Sciatic nerve (tissue), 2 donors: ENCODE results near the gene GPSM3. TPM values are rescaled to one million over a fixed set of nuclear protein-coding genes. Genes with fewer than 3 reads are reported as not detected.
A peak's percentile ranks its signal among the peaks of the same experiment; 100 is the strongest.
"Not testable (repeated sequence)": the region's sequence is repeated elsewhere in the genome, so short reads cannot be mapped to it uniquely, and the experiment has no call there.

Experiments used
- ATAC-seq: fragments of 200-7000 bp; cut with Tn5 transposase; one replicate; pipeline ENCODE4 v1.9.1; 2020; ENCODE audit warnings: mild to moderate bottlenecking, moderate library complexity
- DNase-seq: peaks from one replicate; pipeline ENCODE4 v3.0.0-alpha.2; 2020; ENCODE audit warnings: low spot score
- intact Hi-C: fragments of 100-400 bp; cut with DNase I; formaldehyde crosslinking; loops from one replicate; pipeline ENCODE4 v1.14.2; 2022
- total RNA-seq: library from RNA; stranded (reverse); fragmentation: NEBNext Ultra II Directional; extraction: Animal tissue kit (Norgen Biotek cat#: 25700); gene quantifications from one replicate; pipeline ENCODE4 v1.2.1, GENCODE V29; 2021
- donor health status: DM: no; HTN: no; CAD: no.
- donor health status: DM: no; HTN: no; CAD: no.

GPSM3 gene
- total RNA-seq, 1 donor from 2014 or later: 20.5 TPM

- intact Hi-C loops: no loop called here
- peak; percentile 1 for ATAC-seq
- DNase-seq: no peak
Observed at GRCh38 chr6:32189742-32190053, 2.7 kb downstream of the GPSM3 start.

DNA sequence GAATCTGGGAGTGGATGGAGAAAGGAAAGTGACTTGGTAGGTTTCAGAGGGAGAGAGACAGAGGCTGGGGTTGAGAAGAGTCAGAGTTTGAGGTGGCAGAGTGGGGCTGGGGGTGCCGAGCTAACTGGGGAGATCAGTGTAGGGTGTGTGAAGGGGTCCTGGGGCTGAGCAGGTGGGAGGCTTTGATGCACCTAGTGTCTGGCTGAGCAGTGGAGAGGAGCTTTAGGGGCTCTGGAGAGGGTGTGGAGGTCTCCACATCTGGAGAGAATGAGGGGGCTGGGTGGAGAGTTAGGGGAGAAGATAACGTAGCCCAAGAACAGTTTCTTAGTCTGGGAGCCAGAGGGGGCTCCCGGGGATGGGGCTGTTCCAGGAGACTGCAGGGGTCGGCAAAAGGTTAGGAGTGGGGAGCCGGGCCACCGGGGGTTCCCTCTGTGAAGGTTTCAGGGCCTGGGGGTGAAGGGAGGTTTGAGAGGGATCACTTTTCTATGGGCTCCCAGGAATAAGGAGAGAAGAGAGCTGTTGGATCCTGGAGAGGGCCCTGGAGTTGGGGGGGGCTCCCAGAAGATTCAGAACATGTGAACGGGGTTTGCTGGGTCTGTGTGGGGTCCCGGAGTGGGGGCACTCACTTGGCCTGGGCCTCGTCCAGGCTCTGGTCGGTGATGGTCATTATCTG lies 3.2 kb downstream of the GPSM3 start:
- intact Hi-C loops: no loop called here
- ATAC-seq: no peak
- DNase-seq: no peak

DNA sequence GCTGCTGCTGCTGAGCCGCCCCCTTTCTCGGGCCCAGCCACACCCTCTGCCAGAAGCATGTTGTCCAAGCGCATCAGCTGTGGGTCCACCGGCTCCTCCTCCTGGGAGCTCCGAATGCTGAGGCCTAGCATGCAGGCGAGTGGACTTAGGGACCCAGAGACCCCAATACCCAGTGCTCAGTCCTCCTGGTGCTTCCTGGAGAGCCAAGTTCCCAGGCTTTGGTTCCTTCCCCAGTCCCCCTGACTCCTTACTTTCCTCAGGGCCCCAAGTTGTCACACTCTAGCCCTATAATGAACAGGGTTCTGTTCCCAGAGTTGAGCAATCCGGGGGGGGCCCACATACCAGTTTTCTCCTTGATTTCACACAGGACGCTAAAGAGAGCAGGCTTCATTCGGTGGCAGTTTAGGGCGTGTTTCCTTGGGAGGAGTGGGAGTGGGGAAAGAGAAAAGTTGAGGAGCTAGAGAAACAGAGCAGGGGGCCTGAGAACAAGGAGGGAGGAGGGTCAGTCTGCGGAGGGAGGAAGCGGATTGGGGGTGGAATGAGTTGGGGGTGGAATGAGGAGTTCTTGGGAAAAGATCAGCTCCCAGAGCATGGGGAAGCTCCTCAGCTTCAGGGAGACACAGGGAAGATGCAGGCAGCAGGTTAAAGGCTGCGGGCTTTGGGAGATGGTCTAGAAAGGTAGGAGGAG lies 3.9 kb downstream of the GPSM3 start:
- intact Hi-C loops: no loop called here
- no peak for ATAC-seq
- no peak for DNase-seq

DNA sequence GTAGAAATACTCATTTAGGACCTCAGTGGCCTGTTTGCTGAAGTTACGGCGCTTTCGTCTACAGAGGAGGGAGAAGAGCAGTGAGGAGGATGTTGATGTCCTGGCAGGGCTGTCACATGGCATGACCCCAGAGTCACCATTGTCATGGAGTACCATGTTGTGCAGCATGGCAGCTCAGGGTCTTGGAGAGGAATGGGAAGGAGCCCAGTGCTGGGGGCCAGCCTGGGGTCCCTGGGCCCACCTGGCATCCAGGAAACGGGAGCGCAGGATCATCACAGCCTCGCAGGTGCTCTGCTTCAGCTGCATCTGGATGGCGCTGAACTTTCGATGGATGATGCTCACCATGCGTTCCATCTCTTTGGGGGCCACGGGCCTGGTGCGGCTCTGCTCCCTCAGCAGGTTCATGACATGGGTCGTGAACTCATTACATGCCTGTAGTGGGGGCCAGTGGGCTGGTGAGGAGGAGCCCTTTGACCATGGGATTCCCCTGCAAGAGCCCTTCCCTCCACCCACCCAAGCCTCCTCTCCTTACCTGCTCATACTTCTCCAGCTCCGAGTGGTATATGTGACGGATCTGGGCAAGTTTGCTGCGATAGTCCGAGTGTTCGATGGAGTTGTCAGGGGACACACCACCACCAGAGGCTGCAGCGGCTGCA lies 4.6 kb downstream of the GPSM3 start:
- intact Hi-C loops: not testable (repeated sequence)

GRCh38 chr6:32187009-32187709 lies 5.3 kb downstream of the GPSM3 start:
- intact Hi-C loops: no loop called here
- DNase-seq: no peak
- no peak for ATAC-seq

More for the DNA sequence above, 4.6 kb downstream of the GPSM3 start:
- peak; percentile 59 for DNase-seq
- ATAC-seq: not testable (repeated sequence)

GRCh38 chr6:32186151-32186840 lies 6.1 kb downstream of the GPSM3 start:
- DNase-seq, ATAC-seq, intact Hi-C loops: not testable (repeated sequence)

DNA sequence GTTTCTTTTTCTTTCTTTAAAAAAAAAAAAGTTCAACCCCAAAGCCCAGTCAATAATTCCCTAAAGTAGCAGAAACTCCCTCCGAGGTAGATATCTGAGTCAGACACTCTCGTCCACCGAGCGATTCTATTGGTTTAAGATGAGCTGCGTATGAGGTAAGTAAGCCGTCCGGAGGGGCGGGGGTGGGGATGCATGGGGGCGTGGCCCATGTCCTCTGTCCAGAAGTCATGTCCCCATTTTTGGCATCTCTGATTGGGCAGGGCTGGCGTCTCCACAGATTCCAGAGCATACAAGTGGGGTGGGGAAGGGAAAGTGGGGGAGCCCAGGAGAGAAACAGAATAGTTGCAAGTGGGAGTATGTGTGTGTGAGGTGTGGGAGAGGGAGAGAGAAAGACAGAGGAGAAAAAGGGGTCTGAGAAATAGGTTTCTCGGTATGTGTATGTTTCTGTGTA lies 6.7 kb downstream of the GPSM3 start:
- ATAC-seq: peak; percentile 75
- intact Hi-C loops: not testable (repeated sequence)

GRCh38 chr6:32184084-32184640 lies 8.3 kb downstream of the GPSM3 start, which contains the start of gene AGER:
TSS of gene AGER (minus strand) at chr6:32184253. CDS start at chr6:32184222, 31 bp downstream.
- intact Hi-C loops: no loop called here
- ATAC-seq (no peak), DNase-seq (no peak)

More for the DNA sequence above, 6.7 kb downstream of the GPSM3 start:
- peak; percentile 85 for DNase-seq

DNA sequence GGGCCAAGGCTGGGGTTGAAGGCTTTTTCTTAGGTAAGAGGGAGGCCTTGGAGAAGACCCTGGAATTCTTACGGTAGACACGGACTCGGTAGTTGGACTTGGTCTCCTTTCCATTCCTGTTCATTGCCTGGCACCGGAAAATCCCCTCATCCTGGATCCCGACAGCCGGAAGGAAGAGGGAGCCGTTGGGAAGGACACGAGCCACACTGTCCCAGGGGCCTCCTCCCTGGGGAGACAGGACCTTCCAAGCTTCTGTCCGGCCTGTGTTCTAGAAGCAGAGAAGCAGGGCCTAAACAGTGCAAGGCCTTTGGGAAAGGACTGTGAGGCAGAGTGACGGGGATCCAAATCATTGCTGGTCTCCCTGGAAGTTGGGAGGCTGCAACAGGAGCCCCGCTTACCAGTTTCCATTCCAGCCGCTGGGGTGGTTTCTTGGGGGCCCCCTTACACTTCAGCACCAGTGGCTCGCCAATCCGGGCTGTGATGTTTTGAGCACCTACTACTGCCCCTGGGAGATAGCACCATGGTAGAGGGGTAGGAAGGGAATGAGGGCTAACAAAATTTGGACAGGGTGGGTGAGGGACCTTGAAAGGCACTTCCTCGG lies 8.9 kb downstream of the GPSM3 start:
- DNase-seq: no peak
- ATAC-seq: no peak
- intact Hi-C loops: no loop called here

DNA sequence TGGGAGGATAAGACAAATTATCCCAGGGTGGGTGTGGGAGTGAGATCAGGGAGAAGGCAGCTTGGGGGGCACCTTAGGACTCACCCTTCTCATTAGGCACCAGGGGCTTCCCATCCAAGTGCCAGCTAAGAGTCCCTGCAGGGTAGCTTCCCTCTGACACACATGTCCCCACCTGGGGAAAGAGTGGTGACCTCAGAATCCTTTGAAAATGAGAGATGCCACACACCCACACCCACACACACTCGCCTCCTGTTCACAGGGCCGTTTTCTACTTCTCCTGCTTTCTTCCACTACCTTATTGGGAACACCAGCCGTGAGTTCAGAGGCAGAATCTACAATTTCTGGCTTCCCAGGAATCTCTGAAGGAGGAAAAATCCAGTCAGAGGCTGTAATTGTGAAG lies 9.4 kb downstream of the GPSM3 start:
- DNase-seq: no peak
- ATAC-seq: no peak
- intact Hi-C loops: no loop called here

DNA sequence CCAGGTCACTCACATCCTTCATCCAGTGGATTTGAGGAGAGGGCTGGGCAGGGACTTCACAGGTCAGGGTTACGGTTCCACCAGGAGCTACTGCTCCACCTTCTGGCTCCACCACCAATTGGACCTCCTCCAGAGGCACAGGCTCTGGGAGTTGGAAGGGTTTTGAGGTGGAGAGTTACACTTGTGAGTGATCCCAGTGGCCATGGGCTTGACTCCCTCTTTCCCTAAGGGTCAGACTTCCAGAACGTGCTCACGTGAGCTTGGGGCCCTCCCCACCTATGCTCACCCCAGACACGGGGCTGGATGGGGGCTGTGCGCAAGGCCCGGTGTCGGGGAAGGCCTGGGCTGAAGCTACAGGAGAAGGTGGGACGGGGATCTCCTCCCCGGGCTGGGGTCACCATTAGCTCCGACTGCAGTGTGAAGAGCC lies 9.9 kb downstream of the GPSM3 start:
- no peak for DNase-seq
- intact Hi-C loops: no loop called here
- no peak for ATAC-seq

DNA sequence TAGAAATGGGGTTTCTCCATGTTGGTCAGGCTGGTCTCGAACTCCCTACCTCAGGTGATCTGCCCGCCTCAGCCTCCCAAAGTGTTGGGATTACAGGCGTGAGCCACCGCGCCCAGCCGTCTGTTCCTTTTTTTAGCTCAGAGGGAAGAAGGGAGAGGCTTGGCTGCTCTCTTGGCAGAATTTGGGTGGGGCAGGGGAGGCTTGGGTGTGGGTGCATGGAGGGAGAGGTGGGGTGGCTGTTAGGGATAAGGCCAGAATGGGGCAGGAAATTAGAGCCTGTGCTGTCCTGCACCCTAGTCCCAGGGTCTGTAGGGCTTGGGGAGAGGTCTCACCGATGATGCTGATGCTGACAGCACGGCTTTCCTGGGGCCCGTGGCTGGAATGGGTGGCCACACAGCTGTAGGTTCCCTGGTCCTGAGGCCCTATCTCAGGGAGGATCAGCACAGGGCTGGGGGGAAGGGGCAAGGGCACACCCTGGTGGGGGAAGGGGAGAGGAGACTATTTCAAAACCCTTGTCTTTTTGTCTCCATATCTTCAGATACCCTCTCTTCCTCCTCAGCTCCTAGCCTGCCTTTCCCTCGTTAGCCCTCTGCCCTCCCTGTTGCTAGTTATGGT lies 10.4 kb downstream of the GPSM3 start:
- ATAC-seq (no peak), DNase-seq (no peak)
- intact Hi-C loops: no loop called here

DNA sequence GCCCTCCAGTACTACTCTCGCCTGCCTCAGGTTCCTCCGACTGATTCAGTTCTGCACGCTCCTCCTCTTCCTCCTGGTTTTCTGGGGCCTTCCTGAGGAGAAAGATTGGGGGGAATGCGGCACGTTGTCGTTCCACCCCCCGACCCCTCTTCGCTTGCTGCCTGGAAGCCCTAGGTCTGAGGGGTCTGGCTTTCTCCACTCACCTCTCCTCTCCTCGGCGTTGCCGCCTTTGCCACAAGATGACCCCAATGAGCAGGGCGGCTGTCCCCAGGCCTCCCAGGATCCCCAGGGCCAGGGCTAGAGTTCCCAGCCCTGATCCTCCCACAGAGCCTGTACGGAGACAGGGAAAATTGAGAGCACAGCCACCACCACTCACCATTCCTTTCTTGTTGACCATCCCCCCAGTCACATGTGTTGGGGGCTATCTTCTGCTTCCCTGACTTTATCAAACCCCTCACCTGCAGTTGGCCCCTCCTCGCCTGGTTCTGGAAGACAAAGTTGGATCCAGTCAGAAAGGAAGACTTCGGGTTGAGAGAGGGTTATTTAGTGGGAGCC lies 11.2 kb downstream of the GPSM3 start:
- ATAC-seq: no peak
- intact Hi-C loops: no loop called here
- no peak for DNase-seq

- intact Hi-C loops: no loop called here
- DNase-seq (no peak), ATAC-seq (no peak)
Observed at GRCh38 chr6:32179766-32180405, 12.6 kb downstream of the GPSM3 start.

DNA sequence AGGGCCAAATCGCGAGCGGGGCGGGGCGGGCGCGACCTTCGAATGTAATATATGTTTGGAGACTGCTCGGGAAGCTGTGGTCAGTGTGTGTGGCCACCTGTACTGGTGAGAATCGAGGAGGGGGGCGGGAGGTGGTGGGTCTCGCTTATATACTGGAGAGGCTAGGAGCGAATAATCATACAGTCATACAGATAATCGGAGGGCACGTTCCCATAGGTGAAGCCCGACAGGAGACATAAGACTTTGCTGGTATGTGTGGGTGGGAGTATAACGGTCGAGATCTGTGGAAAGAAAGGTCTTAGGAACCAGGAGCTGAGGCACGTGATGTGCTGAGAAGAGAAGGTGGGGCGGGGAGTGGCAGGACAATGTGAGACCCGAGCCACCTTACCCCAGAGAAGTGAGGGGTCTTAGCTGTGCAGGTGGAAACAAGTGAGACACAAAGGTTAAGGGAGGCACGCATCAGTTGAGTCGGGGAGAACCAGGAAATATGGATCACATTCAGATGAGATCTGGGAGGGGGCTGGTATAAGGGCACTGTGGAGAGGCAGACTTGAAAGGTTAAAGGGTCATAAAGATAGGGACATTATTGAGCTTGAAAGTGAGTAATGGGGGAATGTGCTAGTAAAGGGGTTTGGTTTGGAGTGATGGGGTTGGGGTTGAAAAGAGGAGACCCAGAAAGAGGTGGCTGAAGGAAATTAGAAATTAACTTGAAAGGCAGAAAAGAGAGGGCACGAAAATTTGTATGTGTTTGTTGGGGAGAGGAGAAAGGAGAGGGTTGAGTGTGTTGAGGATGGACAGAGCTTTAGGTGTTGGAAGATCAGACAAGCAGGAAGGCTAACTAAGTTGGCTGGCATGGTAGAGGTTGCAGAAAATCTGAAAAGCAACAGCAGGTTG lies 13.6 kb downstream of the GPSM3 start:
- DNase-seq: no peak
- ATAC-seq: no peak
- intact Hi-C loops: no loop called here
